OCI-LY7 (cell line): ENCODE data around the gene GALNT11. TPM values are rescaled to one million over a fixed set of nuclear protein-coding genes. Genes with fewer than 3 reads are reported as not detected.

Source experiments
- BruUV-seq: library from RNA; stranded (reverse); fragments of 400-500 nt; replicated peaks from 2 replicates; lab custom pipeline; 2021; lab: Mats Ljungman, UMichigan
- CTCF ChIA-PET: fragments of 300-600 bp; sonication (Branson Sonifier 250); formaldehyde crosslinking; loops from one replicate; lab custom pipeline; 2022; ENCODE audit warnings: antibody characterized with exemption; ENCODE audit not compliant: unreplicated experiment; lab: Charles Lee
- POLR2A ChIA-PET: fragments of 300-600 bp; sonication (Branson Sonifier 250); formaldehyde crosslinking; loops from one replicate; lab custom pipeline; 2022; ENCODE audit warnings: antibody characterized with exemption; lab: Charles Lee
- DNase-seq: peaks from one replicate; pipeline ENCODE4 v3.0.0-alpha.2; 2015; ENCODE audit warnings: low spot score
- H2AFZ ChIP-seq: fragments of 200-600 bp; sonication (generic), shearing (Covaris generic); 2 replicates; pipeline ENCODE4 v1.6.1; 2014; ENCODE audit warnings: mild to moderate bottlenecking, antibody characterized with exemption, low read length, moderate library complexity
- H3K27ac ChIP-seq: fragments of 200-600 bp; sonication (generic); 2 replicates; pipeline ENCODE4 v1.5.1; 2014; ENCODE audit warnings: mixed run types, low read depth, mild to moderate bottlenecking, moderate library complexity, low read length, inconsistent platforms; ENCODE audit not compliant: poor library complexity, severe bottlenecking
- H3K36me3 ChIP-seq: fragments of 200-600 bp; sonication (generic); 2 replicates; pipeline ENCODE4 v1.6.1; 2014; ENCODE audit warnings: mild to moderate bottlenecking, antibody characterized with exemption, low read length, moderate library complexity, mixed read lengths; ENCODE audit not compliant: insufficient read depth
- H3K4me1 ChIP-seq: fragments of 200-600 bp; sonication (generic); 2 replicates; pipeline ENCODE4 v1.5.1; 2014; ENCODE audit warnings: mild to moderate bottlenecking, low read length; ENCODE audit not compliant: insufficient read depth, poor library complexity, severe bottlenecking
- H3K4me2 ChIP-seq: fragments of 200-600 bp; sonication (generic); 2 replicates; pipeline ENCODE4 v1.6.1; 2014; ENCODE audit warnings: mild to moderate bottlenecking, low read length
- H3K4me3 ChIP-seq: fragments of 200-600 bp; sonication (generic); 2 replicates; pipeline ENCODE4 v1.5.1; 2014; ENCODE audit warnings: mild to moderate bottlenecking, low read depth, low read length; ENCODE audit not compliant: poor library complexity, severe bottlenecking
- H3K79me2 ChIP-seq: fragments of 200-600 bp; sonication (generic); 2 replicates; pipeline ENCODE4 v1.6.1; 2016; ENCODE audit warnings: low read depth, mild to moderate bottlenecking, low read length, moderate library complexity, mixed read lengths; ENCODE audit not compliant: insufficient read depth
- H3K9me2 ChIP-seq: fragments of 200-600 bp; sonication (generic); 2 replicates; pipeline ENCODE4 v1.6.1; 2016; ENCODE audit warnings: mild to moderate bottlenecking, low read length, mixed read lengths; ENCODE audit not compliant: insufficient read depth
- H3K9me3 ChIP-seq: fragments of 200-600 bp; sonication (generic); 2 replicates; pipeline ENCODE4 v1.6.1; 2014; ENCODE audit warnings: mild to moderate bottlenecking, mixed run types, low read length, mixed read lengths
- H4K20me1 ChIP-seq: fragments of 200-600 bp; sonication (generic); 2 replicates; pipeline ENCODE4 v1.6.1; 2014; ENCODE audit warnings: mild to moderate bottlenecking, antibody characterized with exemption, low read length, moderate library complexity, mixed read lengths; ENCODE audit not compliant: insufficient read depth
- CTCF ChIP-seq: fragments of 200-600 bp; sonication (generic); conservative IDR thresholded peaks from 2 replicates; pipeline ENCODE4 v1.5.1; 2014; ENCODE audit warnings: mild to moderate bottlenecking, antibody characterized with exemption, low read length, moderate library complexity, mixed read lengths
- EZH2phosphoT487 ChIP-seq: fragments of 200-600 bp; sonication (generic); IDR thresholded peaks from 2 replicates; pipeline ENCODE4 v1.6.1; 2018; ENCODE audit warnings: low read depth, borderline replicate concordance, mild to moderate bottlenecking, mixed run types, antibody characterized with exemption, low read length, moderate library complexity, mixed read lengths
- intact Hi-C: fragments of 100-400 bp; cut with micrococcal nuclease; formaldehyde crosslinking; loops from one replicate; pipeline ENCODE4 v1.10.0; 2022; ENCODE audit not compliant: unreplicated experiment
- total RNA-seq, 2 experiments: library from RNA; depleted of rRNA in 1 of 2; stranded (reverse); fragments of >200 nt in 1 of 2; shearing (Covaris generic) in 1 of 2; gene quantifications; 2 replicates each; pipeline ENCODE4 v1.2.3, GENCODE V29; 2014 to 2022

Gene GALNT11
- total RNA-seq, 2 experiments from 2014 or later: not detected

GRCh38 chr7:152086513-152086912 lies 61.0 kb downstream of the GALNT11 start:
- DNase-seq: no peak
- ChIA-PET CTCF (no interaction called here), POLR2A (no interaction called here)
- Histone ChIP-seq H3K79me2 (no peaks in the 10 kb centered on the region), H3K4me2 (no peak overlapping the region), H4K20me1 (no peaks in the 10 kb centered on the region), H3K36me3 (no peaks in the 10 kb centered on the region), H3K9me2 (no peaks in the 10 kb centered on the region), H2AFZ (no peak overlapping the region), H3K4me3 (no peak overlapping the region), H3K9me3 (no peaks in the 10 kb centered on the region), H3K27ac (no peak overlapping the region), H3K4me1 (no peaks in the 10 kb centered on the region)
- TF ChIP-seq CTCF: no peak
- no peak for TF ChIP-seq EZH2phosphoT487
- intact Hi-C loops: no loop called here
- no TSS peak for BruUV-seq

- H3K4me2 ChIP-seq: no peak overlapping the region
- ChIA-PET CTCF (no interaction called here), POLR2A (no interaction called here)
- no peaks in the 10 kb centered on the region for H3K9me2 ChIP-seq
- H3K79me2 ChIP-seq: no peaks in the 10 kb centered on the region
- no peaks in the 10 kb centered on the region for H3K4me1 ChIP-seq
- H4K20me1 ChIP-seq: no peaks in the 10 kb centered on the region
- intact Hi-C loops: no loop called here
- no TSS peak for BruUV-seq
- H3K4me3 ChIP-seq: no peak overlapping the region
- H3K27ac ChIP-seq: no peak overlapping the region
- no peaks in the 10 kb centered on the region for H3K36me3 ChIP-seq
- no peak for TF ChIP-seq EZH2phosphoT487
- no peak for TF ChIP-seq CTCF
- H2AFZ ChIP-seq: no peak overlapping the region
- DNase-seq: no peak
- no peaks in the 10 kb centered on the region for H3K9me3 ChIP-seq
Measured at GRCh38 chr7:152089183-152089582, 63.7 kb downstream of the GALNT11 start.

- DNase-seq: no peak
- intact Hi-C loops: no loop called here
- BruUV-seq: no TSS peak
- no peak for TF ChIP-seq EZH2phosphoT487
- no peak for TF ChIP-seq CTCF
- Histone ChIP-seq H3K4me1 (no peaks in the 10 kb centered on the region), H3K27ac (no peak overlapping the region), H3K4me3 (no peak overlapping the region), H3K9me3 (no peaks in the 10 kb centered on the region), H3K9me2 (no peaks in the 10 kb centered on the region), H4K20me1 (no peaks in the 10 kb centered on the region), H2AFZ (no peak overlapping the region), H3K4me2 (no peak overlapping the region), H3K36me3 (no peaks in the 10 kb centered on the region), H3K79me2 (no peaks in the 10 kb centered on the region)
- ChIA-PET POLR2A (interaction anchor here (0.6 to 0.8 kb wide), 2 partner anchors 14 to 515 kb away, joined by 3 read pairs; no protein-coding TSS in a partner anchor), CTCF (no interaction called here)
Measured at GRCh38 chr7:152090747-152091146, 65.3 kb downstream of the GALNT11 start.
